IPS-NIHi7 (cell line): ENCODE data around the gene RBM4B.

Experiments used
- DNase-seq: peaks from one replicate; pipeline ENCODE4 v3.0.0; 2012; ENCODE audit warnings: mixed read lengths; ENCODE audit errors: extremely low spot score

Gene RBM4B

DNA sequence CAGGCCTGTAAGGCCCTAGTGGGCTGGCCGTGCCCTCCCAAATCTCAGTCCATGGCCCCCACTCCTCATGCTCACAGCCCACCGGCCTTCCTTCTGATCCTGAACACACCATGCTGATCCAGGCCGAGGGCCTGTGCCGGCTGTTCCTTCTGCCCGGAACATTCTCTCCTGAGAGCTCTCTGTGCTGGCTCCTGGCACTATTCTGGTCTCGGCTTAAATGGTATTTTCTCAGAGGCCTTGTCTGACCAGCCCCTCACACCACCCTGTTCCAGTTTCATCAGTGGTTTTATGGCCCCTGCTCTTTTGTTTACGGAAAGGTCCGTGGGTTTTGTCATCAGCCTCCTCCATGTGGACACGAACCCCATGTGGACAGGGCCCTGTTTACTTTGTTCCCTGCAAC lies 29.3 kb upstream of the RBM4B start:
- no peak for DNase-seq

DNA sequence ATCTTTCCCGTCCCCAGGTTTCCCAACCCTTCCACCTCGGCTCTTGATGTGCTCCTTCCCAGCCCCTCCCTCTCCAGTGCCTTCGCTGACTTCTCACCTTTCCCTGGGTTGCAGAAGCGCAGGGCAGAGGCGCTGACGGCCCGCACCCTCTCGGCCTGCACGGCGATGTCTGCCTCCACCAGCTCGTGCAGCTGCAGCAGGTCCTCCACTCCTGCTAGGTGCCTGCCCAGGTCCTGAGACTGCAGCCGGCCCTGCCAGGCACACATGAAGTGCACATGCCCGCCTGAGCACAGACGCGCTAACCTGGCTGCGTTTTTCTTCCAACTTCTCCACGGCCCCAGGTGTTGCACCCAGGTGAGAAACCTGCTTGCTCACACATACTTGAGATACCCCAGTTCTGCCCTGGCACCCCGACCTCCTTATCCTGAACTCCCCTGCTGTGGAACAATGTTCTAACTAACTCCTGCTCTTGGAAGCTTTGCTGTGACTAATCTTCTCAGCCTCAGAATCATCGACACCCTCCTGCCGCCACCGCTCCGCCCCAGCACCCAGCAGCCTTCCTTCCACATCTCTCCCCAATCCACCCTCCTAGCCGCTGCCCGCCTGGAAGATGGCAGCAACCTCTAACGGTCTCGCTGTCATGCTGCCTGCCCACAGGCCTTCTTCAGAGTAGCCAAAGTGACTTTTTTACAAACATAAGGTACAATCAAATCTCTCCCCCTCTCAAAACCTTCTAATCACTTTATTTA lies 28.1 kb upstream of the RBM4B start:
- DNase-seq, result no peak

DNA sequence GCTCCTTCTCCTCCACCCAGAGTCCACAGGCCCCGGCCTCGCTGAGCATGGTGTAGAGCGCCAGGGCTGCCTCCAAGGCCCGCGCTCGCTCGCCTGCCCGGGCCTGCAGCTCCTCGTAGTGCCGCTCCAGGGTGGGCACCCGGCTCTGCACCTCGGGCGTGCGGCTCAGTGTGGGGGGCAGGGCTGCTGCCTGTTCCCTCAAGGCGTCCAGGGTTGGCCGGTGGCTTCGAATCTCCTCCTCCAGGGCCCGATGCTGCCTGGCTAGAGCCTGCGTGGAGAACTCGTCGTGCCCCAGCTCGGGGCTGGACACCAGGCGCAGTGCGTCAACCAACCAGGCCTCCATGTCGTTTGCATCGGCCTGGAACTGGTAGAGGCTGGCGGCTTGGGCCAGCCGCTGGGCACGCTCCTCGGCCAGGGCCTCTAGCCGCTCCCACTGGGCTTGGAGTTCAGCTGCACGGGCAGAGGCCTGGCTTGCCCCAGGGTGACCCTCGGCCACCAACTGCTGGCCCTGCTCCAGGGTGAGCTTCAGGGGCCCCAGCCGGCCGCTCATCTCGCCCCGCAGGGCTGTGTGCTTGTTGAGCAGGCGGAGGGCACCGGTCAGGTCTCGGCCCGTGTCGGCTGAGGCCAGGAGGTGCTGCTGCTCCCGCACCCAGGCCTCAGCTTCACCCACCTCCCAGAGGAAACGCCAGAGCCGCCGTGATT lies 27.1 kb upstream of the RBM4B start:
- no peak for DNase-seq

DNA sequence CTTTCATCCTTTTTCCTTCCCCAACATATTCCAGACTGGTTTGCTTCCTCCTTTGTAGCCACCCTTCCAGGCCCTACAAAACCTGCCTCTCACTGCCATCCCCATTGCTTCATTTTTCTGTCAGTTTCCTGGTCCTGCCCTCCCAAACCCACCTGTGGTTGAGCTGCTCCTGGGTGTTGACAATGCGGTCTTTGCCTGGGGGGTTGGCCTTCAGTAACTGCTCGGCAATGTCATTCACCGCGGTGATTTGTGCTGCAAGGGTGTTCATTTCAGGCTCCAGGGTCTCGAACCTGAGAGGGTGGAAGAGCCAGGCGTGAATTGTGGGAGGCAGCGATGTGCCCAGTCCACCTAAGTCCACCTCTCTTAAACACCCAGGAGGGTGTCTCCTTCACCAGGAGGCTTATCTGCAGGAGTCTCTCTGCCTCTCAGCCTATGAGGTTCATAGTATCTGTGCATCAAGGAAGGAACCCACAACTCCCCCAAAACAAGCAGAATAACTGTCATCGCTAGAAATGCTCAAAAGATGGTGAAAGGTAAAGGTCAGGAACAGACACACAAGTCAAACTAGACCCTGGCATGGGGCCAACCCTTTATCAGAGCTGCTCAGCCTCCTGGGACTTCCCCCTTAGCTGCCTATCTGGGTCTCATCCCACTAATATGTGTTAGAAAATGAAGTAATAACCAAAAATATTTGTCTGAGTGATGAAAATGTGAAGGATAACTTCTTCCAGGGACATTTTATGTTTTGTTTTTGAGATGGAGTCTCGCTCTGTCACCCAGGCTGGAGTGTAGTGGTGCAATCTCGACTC lies 23.9 kb upstream of the RBM4B start:
- no peak for DNase-seq

DNA sequence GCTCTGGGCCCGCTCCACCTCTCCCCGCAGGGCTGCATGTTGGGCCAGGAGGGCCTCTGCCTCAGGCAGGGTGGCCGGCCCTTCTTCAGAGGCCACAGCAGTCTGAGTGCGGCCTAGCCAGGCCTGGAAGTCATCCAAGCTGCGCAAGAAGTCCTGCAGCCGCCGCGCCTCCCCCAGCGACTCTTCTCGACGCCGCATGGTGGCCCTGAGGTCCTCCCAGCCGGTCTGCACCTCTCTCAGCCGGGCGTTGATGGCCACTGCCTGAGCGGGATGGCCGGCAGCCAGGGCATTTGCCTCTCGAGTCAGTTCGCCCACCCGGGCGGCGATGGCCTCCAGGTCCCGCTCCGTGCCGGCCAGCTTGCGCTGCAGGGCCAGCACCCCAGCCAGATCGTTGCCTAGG lies 23.1 kb upstream of the RBM4B start:
- DNase-seq, result no peak

DNA sequence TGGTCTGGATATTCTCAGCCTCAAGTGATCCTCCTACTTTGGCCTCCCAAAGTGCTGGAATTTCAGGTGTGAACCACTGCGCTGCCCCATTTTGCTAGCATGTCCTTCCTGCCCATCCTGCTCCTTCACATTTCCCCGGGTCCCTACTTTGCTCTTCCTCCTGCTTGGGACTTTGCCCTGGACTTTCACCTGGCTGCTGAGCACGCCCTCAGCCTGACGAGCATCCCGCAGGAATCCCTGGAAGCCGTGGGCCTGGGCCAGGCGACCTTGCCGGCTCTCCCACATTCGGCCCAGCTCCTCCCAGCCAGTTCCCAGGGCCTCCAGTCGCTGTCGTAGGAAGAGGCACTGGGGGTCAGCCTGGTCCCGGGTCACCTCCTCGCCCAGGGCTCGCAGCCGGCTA lies 22.6 kb upstream of the RBM4B start:
- no peak for DNase-seq

DNA sequence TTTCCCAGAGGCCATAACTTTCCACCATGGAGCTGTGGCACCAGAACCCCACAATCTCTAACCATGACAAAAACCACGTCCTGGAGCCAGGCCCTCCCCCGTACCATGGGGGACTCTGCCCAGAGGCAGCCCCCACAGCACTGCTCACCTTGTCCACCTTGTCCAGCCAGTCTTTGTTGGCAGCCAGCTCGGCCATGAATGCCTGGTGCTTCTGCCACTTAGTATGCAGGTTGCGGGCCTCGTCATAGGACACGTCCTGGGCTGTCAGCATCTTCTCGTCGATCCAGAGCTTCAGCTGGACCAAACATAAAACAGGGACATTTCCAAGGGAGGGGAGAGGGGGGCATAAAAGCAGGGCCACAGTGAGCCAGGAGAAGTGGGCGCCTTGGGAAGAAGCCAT lies 20.8 kb upstream of the RBM4B start:
- no peak for DNase-seq

DNA sequence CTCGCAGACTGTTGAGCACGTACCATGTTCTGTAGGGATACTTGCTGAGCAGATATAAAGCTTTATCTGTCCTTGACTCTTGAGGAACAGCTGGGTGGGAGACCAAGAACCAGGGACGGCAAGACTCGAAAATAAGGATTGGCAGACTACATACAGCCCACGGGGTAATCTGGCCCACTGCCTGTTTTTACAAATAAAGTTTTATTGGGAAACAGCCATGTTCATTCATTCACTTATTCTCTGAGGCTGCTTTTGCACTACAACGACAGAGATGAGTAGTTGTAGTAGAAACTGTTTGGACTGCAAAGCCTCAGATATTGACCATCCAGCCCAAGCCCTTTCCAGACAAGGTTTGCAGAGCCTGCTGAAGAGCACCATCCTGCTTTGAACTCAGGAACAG lies 20.3 kb upstream of the RBM4B start:
- DNase-seq, result no peak

DNA sequence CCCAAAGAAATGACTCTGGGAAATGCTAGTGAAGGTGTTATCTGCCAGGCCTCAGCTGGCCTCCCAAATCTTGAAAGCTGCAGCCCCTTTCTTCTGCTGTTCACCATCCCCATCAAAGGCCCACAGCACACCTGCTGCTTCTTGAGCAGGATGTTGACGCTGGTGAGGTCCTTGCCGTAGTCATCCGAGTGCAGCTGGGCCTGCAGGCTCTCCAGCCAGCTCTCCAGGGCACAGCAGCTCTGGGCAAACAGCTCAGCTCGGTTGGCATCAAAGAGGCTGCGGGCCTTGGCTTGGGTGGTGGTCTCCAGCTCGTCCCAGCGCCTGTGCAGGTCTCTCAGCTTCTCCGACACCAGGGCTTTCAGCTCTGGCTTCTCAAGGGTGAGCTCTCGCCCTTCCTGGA lies 18.5 kb upstream of the RBM4B start:
- no peak for DNase-seq

DNA sequence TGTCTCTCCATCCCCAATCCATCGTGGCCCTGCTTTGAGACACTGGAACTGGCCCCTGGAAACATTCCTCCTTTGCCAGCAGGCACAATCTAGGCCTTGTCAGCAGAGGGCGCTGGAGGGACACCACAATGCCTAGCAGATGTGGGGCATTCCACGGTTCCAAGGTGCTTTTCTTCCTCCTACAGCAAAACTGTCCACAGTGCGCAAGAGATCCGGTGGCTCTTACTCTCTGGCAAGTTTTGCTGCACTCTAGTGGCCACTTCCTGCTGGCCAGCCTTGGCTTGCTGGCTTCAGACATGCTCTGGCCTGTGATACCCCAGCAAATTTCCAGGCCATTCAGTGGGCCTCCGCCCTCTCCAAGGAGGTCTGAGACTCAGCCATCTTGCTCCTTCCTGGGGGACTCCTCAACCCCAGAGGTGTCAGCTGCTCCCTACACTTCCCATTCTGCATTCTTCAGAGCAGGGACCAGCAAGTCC lies 17.1 kb upstream of the RBM4B start:
- peak; percentile 92 for DNase-seq

DNA sequence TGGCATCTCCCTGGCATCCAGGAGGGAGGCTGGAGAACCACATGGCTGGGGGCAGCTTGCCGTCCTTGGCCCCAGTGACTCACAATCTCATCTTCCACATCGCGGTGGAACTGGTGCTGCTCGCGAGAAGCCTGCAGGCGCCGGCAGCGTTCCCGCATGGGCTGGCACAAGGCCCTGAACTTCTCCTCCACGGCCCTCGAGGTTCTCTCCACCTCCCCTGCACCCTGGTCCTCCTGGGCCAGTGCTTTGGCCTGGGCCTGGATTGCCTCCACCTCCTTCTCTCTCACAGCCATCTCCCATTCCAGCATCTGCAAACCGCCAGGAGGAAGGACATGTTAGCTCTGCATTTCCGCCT lies 16.3 kb upstream of the RBM4B start:
- DNase-seq, result no peak

DNA sequence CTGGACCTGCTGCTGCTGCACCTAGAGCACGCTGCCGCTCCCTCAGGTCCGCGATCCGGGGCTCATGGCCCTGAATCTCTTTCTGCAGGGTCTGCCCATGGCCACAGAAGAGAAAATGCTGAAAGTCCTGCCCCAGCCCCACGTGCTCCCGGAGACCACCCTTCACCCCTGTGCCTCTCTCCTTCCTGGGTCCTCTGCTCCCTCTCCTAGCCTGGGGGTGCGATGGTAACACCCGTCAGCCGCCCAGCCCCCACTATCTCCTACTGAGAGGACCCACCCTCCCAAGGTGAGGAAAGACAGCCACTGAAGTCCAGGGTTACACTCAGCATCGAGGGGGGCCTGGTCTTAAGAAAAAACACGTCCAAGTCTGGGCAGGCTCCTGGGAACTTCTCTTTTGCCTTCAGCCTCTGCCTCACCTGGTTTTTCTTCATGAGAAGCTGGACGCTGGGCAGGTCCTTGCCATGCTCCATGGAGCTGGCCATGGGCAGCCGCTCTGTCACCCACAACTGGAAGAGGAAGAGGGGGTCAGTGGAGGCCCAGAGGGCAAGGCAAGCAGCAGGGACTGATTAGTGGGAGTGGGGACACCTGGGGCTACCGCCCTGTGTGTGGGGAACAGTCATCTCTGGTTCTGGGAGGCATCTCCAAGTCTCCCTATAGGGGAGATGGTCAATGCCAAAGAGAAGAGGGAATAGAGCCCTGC lies 15.8 kb upstream of the RBM4B start:
- DNase-seq, result no peak

DNA sequence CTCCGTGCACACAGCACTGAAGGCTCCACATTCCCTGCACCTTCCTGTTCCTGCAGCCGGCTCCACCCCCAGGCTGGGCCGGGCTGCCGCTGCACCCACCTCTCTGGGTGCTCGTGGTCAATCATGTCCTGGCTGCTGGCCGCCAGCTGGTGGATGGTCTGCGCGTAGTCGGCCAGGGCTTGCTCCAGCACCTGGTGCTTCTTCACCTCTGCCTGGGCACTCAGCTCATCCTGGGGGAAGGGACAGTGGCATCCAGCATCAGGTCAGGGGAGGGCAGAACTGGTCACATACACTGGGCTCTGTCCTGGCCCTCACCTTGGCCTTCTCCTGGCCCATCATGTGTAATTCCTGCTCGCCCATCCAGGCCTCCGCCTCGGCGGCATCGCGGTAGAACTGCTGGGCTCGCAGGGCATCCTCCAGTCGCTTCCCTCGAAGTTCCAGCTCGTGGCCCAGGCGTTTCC lies 15.2 kb upstream of the RBM4B start:
- DNase-seq, result no peak

DNA sequence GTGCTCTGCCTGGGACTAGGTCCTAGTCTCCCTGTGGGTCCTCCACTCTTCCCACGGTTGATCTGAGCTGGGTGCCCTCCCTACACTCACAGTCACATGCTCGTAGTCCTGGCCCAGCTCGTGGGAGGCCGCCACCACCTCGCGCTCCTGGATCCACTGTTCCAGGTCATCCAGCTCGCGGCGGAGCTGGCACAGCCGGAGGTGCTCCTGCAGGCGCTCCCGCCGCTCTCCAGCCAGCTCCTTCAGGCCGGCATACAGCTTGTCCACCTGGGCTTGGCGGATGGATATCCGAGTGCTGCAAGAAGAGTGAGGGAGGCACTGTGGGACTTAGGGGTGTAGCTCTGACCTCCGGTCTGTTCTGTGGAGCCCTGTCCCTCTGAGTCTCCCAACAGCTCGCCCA lies 14.8 kb upstream of the RBM4B start:
- DNase-seq, result no peak

DNA sequence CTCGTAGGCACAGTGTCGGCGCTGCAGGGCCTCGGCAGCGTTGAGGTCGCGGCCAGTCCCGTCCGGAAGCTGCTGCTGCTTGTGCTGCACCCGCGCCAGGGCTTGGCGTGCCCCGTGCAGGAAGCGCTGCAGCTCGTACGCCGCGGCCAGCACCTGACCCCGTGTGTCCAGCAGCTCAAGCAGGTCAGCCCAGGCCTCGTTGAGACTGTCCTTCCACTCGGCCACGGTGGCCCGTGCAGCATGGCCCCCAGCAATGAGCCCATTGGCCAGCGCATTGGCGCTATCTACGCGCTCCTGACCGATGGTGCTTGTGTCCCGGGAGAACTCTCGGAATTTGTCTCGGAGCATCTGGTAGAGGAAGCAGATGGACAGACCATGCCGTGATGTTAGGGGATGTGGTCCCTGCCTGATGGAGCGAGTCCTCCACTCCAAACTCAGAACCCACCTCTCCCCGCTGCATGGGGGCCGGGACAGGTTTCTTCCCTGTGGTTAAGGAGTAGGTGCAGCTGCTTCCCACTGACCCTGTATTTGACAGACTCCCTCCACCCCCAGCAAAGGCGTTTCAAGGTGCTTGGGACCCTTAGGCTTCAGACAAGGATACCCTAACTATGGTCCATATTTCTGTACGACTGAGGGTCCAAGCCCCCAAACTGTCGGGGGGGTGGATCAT lies 13.8 kb upstream of the RBM4B start:
- no peak for DNase-seq

DNA sequence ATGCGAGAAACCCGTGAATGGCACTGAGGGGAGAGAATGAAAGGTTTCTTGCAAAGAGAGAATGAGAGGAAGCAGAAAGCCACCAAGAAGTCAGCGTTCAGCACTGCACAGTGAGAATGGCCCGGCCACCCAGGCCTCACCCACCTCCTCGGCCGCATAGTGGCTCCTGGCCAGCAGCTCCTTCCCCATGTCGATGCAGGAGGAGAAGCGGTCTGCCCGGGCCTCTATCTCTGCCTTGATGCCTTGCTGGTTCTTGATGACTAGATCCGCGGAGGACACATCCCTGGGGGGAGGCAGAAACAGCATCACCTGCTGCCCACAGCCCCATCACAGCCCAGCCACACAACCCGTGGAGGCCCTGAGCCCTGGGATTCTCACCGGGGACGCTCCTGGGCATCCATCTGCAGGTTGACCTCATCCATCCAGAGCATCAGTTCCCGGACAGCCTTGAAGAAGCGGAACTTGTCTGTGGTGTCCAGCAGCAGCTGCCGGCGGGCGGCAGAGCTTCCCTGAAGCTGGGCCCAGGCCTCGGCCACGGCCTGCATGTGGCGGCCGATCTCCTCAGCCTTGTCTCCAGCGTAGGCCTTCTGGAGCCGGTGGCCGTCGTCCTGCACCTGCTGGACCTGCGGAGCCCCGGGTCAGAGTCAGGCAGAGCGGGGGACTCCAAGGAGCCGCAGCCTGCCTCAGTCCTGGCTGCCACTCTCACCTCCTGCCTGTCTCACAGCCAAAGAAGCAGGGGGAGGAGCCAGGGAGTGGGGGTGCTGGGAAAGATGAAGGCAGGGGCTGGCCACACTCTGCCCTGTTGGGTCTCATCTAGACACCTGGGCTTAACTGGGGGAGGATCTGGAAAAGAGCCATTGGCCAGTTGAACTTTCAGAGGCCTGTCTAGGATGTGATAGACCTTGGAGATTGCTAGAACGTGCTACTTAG lies 12.2 kb upstream of the RBM4B start:
- DNase-seq, result no peak

DNA sequence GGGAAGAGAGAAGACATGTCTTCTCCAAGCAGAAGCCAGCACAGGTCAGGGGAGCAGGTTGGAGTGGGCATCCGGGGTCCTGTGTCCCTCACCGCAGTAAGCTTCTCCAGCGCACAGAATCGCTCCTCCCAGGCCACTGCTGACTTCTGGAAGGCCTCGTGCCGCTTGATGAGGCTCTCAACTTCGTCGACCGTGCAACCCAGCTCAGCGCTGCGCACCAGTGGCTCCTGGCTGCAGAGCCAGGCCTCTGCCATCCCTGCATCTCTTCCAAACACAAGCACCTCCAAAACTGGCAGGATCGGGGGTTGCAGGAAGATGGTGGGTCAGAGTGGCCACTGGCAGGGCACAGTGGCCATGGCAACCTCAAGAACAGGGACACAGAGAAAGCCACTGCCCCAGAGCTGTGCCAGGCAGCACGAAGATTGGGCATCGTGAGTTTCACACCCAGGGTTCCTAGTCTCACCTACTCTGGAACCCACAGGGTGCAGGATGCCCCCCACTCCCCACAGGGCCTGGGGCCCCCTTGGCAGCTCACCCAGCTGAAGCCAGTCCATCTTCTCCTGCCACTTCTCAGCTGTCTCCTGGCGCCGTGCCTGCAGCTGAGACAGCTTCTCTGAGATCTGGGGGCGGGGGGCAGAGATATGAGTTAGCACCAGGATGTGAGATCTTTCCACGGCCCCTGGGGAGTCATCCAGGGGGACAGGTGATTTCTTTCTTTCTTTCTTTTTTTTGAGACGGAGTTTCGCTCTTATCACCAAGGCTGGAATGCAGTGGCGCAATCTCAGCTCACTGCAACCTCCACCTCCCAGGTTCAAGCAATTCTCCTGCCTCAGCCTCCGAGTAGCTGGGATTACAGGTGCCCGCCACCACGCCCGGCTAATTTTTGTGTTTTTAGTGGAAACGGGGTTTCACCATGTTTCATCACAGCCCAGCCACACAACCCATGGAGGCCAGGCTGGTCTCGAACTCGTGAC lies 11.2 kb upstream of the RBM4B start:
- no peak for DNase-seq

DNA sequence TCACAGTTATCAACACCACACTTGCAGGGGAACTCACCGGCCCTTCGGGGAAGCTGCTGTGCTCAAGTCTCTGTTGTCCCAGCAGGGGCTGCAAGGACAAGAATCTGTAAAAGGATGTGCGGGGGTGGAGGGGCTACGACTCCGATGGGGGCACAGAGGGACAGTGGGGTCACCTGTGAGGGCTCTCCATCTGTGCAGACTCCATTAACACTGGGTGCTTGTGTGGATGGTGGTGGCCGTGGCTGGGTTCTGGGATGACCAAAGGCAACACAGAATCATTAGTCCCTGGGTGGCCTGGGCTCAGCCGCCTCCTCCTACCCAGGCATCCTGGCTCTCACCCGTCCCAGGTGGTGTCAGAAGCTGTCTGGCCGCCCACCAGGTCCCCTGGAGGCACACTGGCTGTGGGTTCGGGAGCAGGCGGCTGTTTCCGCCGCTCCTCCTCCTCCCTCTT lies 10.2 kb upstream of the RBM4B start:
- no peak for DNase-seq
